GM21423 (cell line): ENCODE data around the gene VEZT.

Experiments used
- ATAC-seq: cut with Tn5 transposase; IDR thresholded peaks from one replicate; pipeline ENCODE4 v1.9.1; 2021; ENCODE audit warnings: mild to moderate bottlenecking, moderate library complexity; ENCODE audit not compliant: unreplicated experiment

VEZT gene

DNA sequence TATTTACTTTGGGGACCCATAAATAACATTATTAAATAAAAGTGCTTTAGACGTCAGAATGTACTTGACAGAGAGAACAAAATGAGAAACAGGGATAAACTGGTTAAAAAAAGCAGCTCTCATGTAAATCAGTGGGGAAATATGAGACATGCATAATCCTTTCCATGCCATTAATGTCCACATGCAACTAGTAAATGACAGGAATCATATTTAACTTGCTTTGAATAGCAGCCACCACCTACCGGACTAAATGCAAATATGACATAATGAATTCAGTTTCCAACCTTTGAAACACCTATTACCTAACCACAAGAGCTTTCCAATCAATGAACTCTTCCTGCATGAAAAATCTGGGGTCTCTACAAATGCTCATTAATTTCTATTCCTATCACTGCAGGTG lies 20.0 kb upstream of the VEZT start:
- ATAC-seq: no peak

DNA sequence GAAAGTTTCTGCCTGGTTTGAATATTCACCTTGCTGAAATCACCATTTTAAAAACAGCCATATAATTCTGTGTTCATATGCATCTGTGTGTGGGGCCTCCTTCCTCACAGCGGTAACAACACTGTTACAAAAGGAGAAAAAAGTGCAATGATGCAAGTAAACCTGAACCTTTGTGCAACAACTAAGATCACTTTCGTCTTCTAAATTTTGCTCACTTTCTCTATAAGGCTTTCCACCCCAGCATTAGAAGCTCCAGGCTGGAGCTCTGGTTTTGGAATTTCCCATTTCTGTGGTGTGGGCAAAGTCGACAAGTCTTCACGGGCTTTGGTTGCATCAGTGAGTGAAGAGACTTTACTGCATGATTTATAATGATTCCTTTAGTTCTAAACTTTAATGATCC lies 18.7 kb upstream of the VEZT start:
- ATAC-seq: no peak

DNA sequence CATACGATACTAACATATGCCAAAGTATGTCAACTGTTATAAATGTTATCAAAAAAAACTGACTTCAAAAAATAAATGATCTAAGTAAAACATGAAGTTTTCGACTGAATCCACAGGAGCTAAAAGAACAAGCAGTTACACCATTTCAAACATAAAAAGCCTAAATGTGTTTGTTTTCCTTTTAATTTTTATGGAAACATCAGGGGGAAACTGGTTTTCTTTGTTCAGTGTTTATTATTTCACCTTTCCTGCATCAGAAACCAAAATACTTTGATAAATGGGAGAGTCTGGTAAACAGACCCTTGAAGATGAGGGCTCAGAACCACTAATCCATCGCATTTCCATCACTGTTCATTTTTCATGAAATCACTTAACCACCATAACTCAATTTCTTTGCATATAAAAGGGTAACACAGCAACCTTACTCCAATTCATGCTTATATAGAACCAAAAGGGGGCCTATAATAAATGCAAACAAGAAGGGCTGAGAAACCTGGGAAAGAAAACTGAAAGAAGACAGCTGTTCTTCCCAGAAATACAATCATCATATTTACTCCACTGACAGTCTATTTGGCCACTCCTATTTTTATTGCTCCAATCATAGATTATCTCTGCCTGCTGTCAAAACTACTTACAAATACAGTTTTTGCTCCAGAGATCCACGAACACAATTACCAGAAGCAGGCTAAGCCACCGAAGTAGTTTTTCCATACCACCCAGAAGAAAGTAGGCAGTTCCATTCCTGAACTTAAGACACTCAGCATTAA lies 17.3 kb upstream of the VEZT start:
- no peak for ATAC-seq

DNA sequence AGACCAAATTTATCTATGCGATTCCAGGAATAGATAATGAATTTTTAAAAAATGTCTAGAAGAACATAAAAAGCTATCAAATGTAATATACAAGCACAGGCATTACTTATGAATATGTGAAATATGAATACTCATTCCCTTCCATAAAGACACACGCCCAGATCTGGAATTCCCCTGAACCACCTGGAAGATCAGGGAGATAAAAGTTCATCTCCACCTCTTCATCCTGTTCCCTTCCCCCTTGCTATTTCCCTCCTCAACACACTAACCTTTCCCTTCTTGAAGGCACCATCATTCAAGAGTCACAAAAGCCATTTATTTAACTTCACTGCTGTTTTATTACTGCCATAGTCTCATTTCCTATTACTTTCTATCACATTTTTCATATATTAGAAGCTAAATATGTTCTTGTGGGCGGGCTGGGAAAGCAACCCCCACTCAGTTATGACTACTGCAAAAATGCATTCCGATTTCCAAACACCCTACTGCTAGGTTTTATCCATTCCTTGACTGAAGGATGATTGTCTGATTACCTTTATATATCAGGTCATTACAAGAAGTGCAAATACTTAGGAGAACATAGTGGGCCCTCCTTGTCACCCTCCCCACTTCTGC lies 16.4 kb upstream of the VEZT start:
- no peak for ATAC-seq

- no peak for ATAC-seq
Measured at GRCh38 chr12:95202691-95203486, 14.7 kb upstream of the VEZT start.

GRCh38 chr12:95203487-95204030 lies 14.0 kb upstream of the VEZT start:
- ATAC-seq: no peak

- ATAC-seq: no peak
Measured at GRCh38 chr12:95204141-95204866, 13.3 kb upstream of the VEZT start.

DNA sequence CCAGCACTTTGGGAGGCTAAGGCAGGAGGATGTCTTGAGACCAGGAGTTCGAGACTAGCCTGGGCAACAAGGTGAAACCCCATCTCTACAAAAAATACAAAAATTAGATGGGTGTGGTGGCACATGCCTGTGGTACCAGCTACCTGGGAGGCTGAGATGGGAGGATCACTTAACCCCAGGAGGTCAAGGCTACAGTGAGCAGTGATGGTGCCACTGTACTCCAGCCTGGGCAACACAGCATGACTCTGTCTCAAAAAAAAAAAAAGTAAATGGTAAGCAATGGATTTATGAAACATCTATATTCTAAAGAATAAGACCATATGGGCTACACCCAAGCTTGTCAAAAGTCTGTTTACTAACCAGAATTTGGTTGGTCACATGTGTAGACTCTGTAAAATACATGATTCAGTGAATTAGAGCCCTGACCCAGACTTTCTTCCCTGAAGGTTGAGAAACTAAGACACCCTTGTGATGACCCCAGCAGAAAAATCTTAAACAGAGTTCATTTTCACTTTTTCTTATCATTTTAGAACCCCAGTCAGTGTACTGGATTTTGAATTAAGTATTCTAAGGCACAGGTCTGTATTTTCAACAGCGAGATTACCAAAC lies 12.5 kb upstream of the VEZT start:
- no peak for ATAC-seq

GRCh38 chr12:95205685-95206084 lies 11.9 kb upstream of the VEZT start:
- no peak for ATAC-seq

- ATAC-seq: no peak
Measured at GRCh38 chr12:95206916-95207315, 10.7 kb upstream of the VEZT start.

DNA sequence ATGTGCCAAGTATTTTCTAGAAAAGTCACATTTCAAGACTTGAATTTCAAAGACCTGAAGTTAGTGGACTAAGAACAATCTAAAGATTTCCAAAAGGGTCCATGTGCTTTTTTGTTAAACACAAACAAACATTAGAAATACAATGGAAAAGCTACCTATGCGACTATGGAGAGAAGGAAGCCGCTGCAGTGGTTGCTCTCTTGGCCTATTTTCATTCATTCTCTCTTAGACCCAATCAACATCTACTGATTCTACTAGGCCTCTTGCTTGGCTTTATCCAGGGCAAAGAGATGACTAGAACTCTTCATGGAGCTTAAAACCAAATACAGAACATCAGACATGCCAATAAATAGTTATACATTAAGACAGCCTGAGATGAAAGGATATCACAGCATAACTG lies 10.2 kb upstream of the VEZT start:
- ATAC-seq: no peak

- no peak for ATAC-seq
Measured at GRCh38 chr12:95208678-95209077, 8.9 kb upstream of the VEZT start.

DNA sequence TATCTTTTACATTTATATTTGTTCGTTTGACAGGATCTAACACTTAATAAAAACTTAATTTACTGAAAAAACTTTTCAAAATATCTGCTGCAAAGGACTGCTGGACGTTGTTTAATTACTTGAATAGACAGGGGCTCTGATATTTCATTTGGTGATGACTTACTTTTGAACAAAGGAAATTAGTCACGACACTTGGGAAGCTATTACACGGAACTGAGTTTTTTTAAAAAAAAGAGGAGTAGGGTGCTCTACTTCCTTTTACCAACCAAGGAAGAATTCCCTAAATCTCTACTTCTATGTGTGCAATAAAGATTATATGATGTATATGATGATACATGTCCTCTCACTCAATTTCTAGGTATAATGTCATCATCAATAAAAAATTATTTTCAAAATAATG lies 5.0 kb upstream of the VEZT start:
- no peak for ATAC-seq

DNA sequence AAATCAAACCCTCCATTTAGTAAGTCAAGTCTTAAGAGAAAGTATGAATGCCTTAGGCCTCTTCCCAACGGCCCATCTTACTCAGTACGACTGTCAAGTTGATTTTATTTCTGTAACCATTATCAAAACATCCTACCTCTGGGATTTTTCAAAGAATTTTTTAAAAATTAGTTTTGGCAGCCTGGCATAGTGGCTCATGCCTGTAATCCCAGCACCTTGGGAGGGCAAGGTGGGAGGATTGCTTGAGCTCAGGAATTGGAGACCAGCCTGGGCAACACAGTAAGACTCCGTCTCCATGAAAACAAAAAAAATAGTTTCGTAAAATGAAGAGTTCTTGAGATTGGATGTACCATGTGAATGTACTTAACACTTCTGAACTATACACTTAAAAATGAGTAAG lies 4.5 kb upstream of the VEZT start:
- no peak for ATAC-seq

DNA sequence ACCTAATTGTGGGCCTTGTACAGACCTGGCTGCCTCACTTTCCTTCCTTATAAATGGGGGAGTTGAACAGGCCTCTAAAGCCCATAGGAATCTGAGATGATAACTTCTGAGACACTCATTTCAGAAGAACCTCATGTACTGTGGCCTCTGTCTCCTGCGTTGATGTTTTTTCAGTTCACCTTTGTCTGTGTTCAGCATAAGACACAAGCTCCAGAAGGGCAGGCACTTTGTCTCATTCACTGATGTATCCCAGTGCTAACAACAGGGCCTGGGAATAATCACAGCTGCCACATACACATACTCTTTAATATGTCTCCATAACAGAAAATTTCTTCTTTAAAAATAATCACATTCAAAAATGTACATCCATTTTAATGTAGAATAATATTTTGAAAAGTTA lies 3.7 kb upstream of the VEZT start:
- no peak for ATAC-seq

GRCh38 chr12:95214466-95214865 lies 3.1 kb upstream of the VEZT start:
- ATAC-seq: no peak

- no peak for ATAC-seq
Measured at GRCh38 chr12:95215949-95216348, 1.7 kb upstream of the VEZT start.

GRCh38 chr12:95216711-95217376 lies 763 bp upstream of the VEZT start:
- ATAC-seq: peak; percentile 22

DNA sequence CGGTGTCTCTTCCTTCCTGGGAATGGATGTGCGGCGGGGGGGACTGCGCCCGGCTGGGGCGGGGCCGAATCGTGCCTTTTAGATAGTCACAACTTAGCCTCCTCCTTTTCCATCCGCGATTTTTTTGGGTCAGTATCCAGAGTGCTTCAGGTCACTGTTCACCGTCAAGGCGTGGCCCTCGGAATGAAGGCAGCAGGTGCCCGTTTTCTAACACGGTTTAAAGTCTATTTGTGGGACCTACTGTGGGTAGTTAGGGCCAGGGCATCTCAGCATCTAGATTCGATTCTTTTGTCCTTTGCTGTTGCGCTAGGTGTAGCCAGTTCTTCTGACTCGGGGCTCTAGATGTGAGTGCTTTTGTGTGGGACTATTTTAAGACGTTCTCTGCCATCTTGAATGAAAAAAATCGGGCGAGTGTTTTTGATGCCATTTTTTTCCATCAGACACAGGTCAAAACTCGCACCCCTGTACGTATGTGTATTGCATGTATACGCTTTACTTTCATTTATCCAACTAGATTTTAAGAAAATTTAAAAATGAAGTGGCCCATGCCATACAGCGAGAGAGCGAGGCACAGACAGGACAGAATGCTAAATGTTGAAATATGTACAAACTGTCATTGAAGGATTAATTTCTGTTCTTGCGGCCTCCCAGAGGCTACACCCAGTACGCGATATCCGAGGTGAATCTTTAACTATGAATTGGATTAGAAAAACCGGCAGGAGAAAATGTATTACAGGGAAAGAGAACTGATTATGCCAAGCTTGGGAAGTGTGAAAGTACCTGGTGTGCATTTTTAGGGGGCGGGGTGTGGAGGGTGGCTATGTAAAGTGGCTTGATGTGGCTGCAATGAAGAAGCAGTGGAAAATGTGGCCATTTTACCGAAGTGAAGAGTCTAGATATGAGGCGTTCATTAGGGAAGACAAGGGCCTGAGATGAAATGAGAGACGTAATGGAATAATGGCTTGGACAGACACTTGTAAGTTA lies 835 bp downstream of the VEZT start:
- peak; percentile 0 for ATAC-seq
